SK-N-MC (cell line): ENCODE measurements around the gene TIAL1.

ENCODE experiments used
- EZH2 ChIP-seq: fragments of 200-600 bp; sonication (generic); IDR thresholded peaks from one replicate; pipeline ENCODE4 v1.6.1; 2017; ENCODE audit warnings: antibody characterized with exemption
- POLR2AphosphoS5 ChIP-seq: IDR thresholded peaks from 2 replicates; pipeline ENCODE4 v1.6.1; 2012; ENCODE audit warnings: mild to moderate bottlenecking, low read depth, low read length, borderline replicate concordance

- TF ChIP-seq EZH2 (no peak), POLR2AphosphoS5 (no peak)
Observed at GRCh38 chr10:119533473-119533872, 63.3 kb downstream of the TIAL1 start.
